H1 (cell line): Measurements from ENCODE around the gene SLC35D2. TPM values are rescaled to one million over a fixed set of nuclear protein-coding genes. Genes with fewer than 3 reads are reported as not detected.
"Not testable (repeated sequence)": the region's sequence is repeated elsewhere in the genome, so short reads cannot be mapped to it uniquely, and the experiment has no call there.

Experiments
- CTCF ChIA-PET: fragments of 300-600 bp; sonication (Branson Sonifier 250); formaldehyde crosslinking; loops from one replicate; lab custom pipeline; 2021; ENCODE audit not compliant: partially characterized antibody; lab: Charles Lee
- POLR2A ChIA-PET: fragments of 300-600 bp; sonication (Branson Sonifier 250); formaldehyde crosslinking; loops from one replicate; lab custom pipeline; 2021; ENCODE audit warnings: inconsistent platforms; ENCODE audit not compliant: partially characterized antibody; lab: Charles Lee
- DNase-seq, 2 experiments: peaks; one replicate each; pipeline versions ENCODE4 v3.0.0 to v3.0.0-alpha.2; 2010 to 2022; ENCODE audit warnings: low spot score in 2 of 2, low read depth in 1 of 2, mixed read lengths in 1 of 2
- FAIRE-seq: peaks from 2 replicates; lab custom pipeline; 2011; peaks lifted over from hg19 to GRCh38; lab: Jason Lieb, UNC
- H2AFZ ChIP-seq: 2 replicates; pipeline ENCODE4 v1.8.1; 2012; ENCODE audit warnings: low read length, inconsistent platforms
- H2AK5ac ChIP-seq: 2 replicates; pipeline ENCODE4 v1.6.1; 2013; ENCODE audit warnings: low read depth, low read length
- H2BK120ac ChIP-seq: replicated peaks from 2 replicates; pipeline ENCODE3; 2013; ENCODE audit warnings: low read depth, low read length, inconsistent platforms
- H2BK12ac ChIP-seq: 2 replicates; pipeline ENCODE4 v1.6.1; 2013; ENCODE audit warnings: low read depth, low read length
- H2BK15ac ChIP-seq: 2 replicates; pipeline ENCODE4 v1.6.1; 2013; ENCODE audit warnings: low read length
- H2BK20ac ChIP-seq: 2 replicates; pipeline ENCODE4 v1.6.1; 2013; ENCODE audit warnings: low read length
- H2BK5ac ChIP-seq: 2 replicates; pipeline ENCODE4 v1.6.1; 2013; ENCODE audit warnings: low read depth, low read length
- H3K14ac ChIP-seq: 2 replicates; pipeline ENCODE4 v1.6.1; 2013; ENCODE audit warnings: inconsistent platforms; ENCODE audit not compliant: insufficient read length
- H3K18ac ChIP-seq: 2 replicates; pipeline ENCODE4 v1.6.1; 2013; ENCODE audit warnings: low read length; ENCODE audit errors: extremely low read depth
- H3K23ac ChIP-seq: 2 replicates; pipeline ENCODE4 v1.6.1; 2013; ENCODE audit warnings: inconsistent platforms; ENCODE audit not compliant: insufficient read length
- H3K23me2 ChIP-seq: 2 replicates; pipeline ENCODE4 v1.6.1; 2013; ENCODE audit warnings: low read depth, low read length
- H3K27ac ChIP-seq: 2 replicates; pipeline ENCODE4 v1.6.1; 2011; ENCODE audit warnings: low read depth, low read length, inconsistent platforms
- H3K27me3 ChIP-seq, 4 experiments: replicated peaks in 1 of 4; 1 replicate in 1 of 4; 2 replicates in 3 of 4; pipeline versions ENCODE4 v1.6.1 to v1.8.1; 2011 to 2013; ENCODE audit warnings: low read length in 3 of 4, mild to moderate bottlenecking in 3 of 4, inconsistent platforms in 2 of 4, mixed read lengths in 2 of 4, moderate library complexity in 1 of 4; ENCODE audit not compliant: control insufficient read depth in 3 of 4, insufficient read depth in 3 of 4; ENCODE audit errors: extremely low read depth in 1 of 4
- H3K36me3 ChIP-seq, 4 experiments: 2 replicates each; pipeline versions ENCODE4 v1.6.1 to v1.8.1; 2011 to 2013; ENCODE audit warnings: mild to moderate bottlenecking in 4 of 4, low read length in 3 of 4, moderate library complexity in 2 of 4, control low read depth in 1 of 4, inconsistent platforms in 1 of 4; ENCODE audit not compliant: insufficient read depth in 4 of 4, control insufficient read depth in 2 of 4
- H3K4ac ChIP-seq: replicated peaks from 2 replicates; pipeline ENCODE3; 2013; ENCODE audit warnings: low read length, low read depth, mixed read lengths, inconsistent platforms; ENCODE audit not compliant: insufficient read length
- H3K4me1 ChIP-seq, 4 experiments: replicated peaks in 1 of 4; 1 replicate in 1 of 4; 2 replicates in 3 of 4; pipeline versions ENCODE4 v1.6.1 to v1.8.1; 2011 to 2013; ENCODE audit warnings: low read length in 3 of 4, inconsistent platforms in 2 of 4, mixed read lengths in 1 of 4; ENCODE audit not compliant: insufficient read depth in 4 of 4, control insufficient read depth in 3 of 4
- H3K4me2 ChIP-seq, 2 experiments: 2 replicates each; pipeline versions ENCODE4 v1.6.1 to v1.8.1; 2011 to 2013; ENCODE audit warnings: low read depth in 2 of 2, low read length in 2 of 2, control low read depth in 1 of 2, inconsistent platforms in 1 of 2, mild to moderate bottlenecking in 1 of 2; ENCODE audit not compliant: insufficient read depth in 1 of 2
- H3K4me3 ChIP-seq, 4 experiments: fragments of 200-600, 300-600 bp in 1 of 4; sonication (generic), shearing (Covaris generic), sonication (Bioruptor Twin) in 1 of 4; 2 replicates each; pipeline versions ENCODE4 v1.5.1 to v1.8.1; 2011 to 2016; ENCODE audit warnings: low read length in 4 of 4, low read depth in 3 of 4, control low read depth in 2 of 4, inconsistent platforms in 2 of 4, mild to moderate bottlenecking in 2 of 4, mixed read lengths in 1 of 4, moderate library complexity in 1 of 4; ENCODE audit not compliant: insufficient read depth in 2 of 4; ENCODE audit errors: extremely low read depth in 1 of 4
- H3K56ac ChIP-seq: replicated peaks from 2 replicates; pipeline ENCODE3; 2013; ENCODE audit warnings: low read depth, mild to moderate bottlenecking, mixed read lengths, low read length, inconsistent platforms; ENCODE audit not compliant: insufficient read length
- H3K79me1 ChIP-seq: 2 replicates; pipeline ENCODE4 v1.6.1; 2013; ENCODE audit warnings: low read depth, low read length, control low read depth
- H3K79me2 ChIP-seq, 2 experiments: 2 replicates each; pipeline versions ENCODE4 v1.6.1 to v1.8.1; 2012 to 2013; ENCODE audit warnings: low read length in 2 of 2, mild to moderate bottlenecking in 2 of 2, inconsistent platforms in 1 of 2; ENCODE audit not compliant: insufficient read depth in 2 of 2, control insufficient read depth in 1 of 2
- H3K9ac ChIP-seq, 4 experiments: replicated peaks in 1 of 4; 1 replicate in 1 of 4; 2 replicates in 3 of 4; pipeline versions ENCODE4 v1.6.1 to v1.8.1; 2011 to 2013; ENCODE audit warnings: low read depth in 3 of 4, low read length in 3 of 4, control low read depth in 2 of 4, mild to moderate bottlenecking in 2 of 4, moderate library complexity in 2 of 4, inconsistent platforms in 1 of 4; ENCODE audit errors: extremely low read depth in 1 of 4
- H3K9me3 ChIP-seq, 2 experiments: 2 replicates each; pipeline versions ENCODE4 v1.6.1 to v1.8.1; 2012 to 2013; ENCODE audit warnings: mild to moderate bottlenecking in 2 of 2, moderate library complexity in 2 of 2, control low read depth in 1 of 2, inconsistent platforms in 1 of 2, low read depth in 1 of 2, low read length in 1 of 2, mixed read lengths in 1 of 2; ENCODE audit not compliant: insufficient read depth in 2 of 2
- H4K20me1 ChIP-seq, 2 experiments: replicated peaks in 1 of 2; 2 replicates each; pipeline versions ENCODE3 to v1.8.1; 2011 to 2013; ENCODE audit warnings: inconsistent platforms in 2 of 2, low read length in 2 of 2, mild to moderate bottlenecking in 1 of 2; ENCODE audit not compliant: insufficient read depth in 2 of 2, control insufficient read depth in 1 of 2
- H4K5ac ChIP-seq: 2 replicates; pipeline ENCODE4 v1.6.1; 2013; ENCODE audit warnings: low read length, low read depth, mixed read lengths, inconsistent platforms; ENCODE audit not compliant: insufficient read length
- H4K8ac ChIP-seq: 2 replicates; pipeline ENCODE4 v1.8.0; 2013; ENCODE audit warnings: mild to moderate bottlenecking, moderate library complexity, low read length, inconsistent platforms; ENCODE audit not compliant: insufficient read depth; ENCODE audit errors: extremely low read depth
- H4K91ac ChIP-seq: replicated peaks from 2 replicates; pipeline ENCODE3; 2013; ENCODE audit warnings: low read length, mixed read lengths, inconsistent platforms; ENCODE audit not compliant: insufficient read length
- WGBS, 2 experiments: shearing (Covaris generic) in 1 of 2; methylation state at CpG; one replicate each; pipeline versions ENCODE4 v1.1.6 to v1.1.7; 2013 to 2015; ENCODE audit warnings: low lambda C conversion rate in 2 of 2, mixed read lengths in 2 of 2, inconsistent platforms in 1 of 2, low coverage in 1 of 2, missing lambda C conversion rate in 1 of 2; ENCODE audit not compliant: insufficient replicate concordance in 2 of 2, insufficient coverage in 1 of 2, insufficient read length in 1 of 2; ENCODE audit errors: extremely low coverage in 1 of 2, missing lambda C conversion rate in 1 of 2; 5-methylcytosine and 5-hydroxymethylcytosine counted together
- polyA plus RNA-seq, 7 experiments: library from polyadenylated mRNA; depleted of rRNA in 3 of 7; stranded (reverse) in 5 of 7; unstranded in 2 of 7; fragments of >200 nt in 5 of 7; fragments of 200-250 nt in 2 of 7; gene quantifications; 1 replicate in 5 of 7; 2 replicates in 1 of 7; 4 replicates in 1 of 7; pipeline versions ENCODE4 v1.2.1 to v1.2.3, GENCODE V29; 2011 to 2013; ENCODE audit warnings: missing spikeins in 2 of 7, mixed read lengths in 2 of 7
- total RNA-seq: library from RNA; stranded (reverse); fragmentation: NEBNext Ultra II Directional; extraction: Animal tissue kit (Norgen Biotek cat#: 25700); gene quantifications from 2 replicates; pipeline ENCODE4 v1.2.1, GENCODE V29; 2021

The SLC35D2 gene
- total and polyA plus RNA-seq, 2 of the 8 experiments (the other 6 are each of a cell fraction or from before 2014, with no cell fraction given), result 9.6 to 11.5 TPM

DNA sequence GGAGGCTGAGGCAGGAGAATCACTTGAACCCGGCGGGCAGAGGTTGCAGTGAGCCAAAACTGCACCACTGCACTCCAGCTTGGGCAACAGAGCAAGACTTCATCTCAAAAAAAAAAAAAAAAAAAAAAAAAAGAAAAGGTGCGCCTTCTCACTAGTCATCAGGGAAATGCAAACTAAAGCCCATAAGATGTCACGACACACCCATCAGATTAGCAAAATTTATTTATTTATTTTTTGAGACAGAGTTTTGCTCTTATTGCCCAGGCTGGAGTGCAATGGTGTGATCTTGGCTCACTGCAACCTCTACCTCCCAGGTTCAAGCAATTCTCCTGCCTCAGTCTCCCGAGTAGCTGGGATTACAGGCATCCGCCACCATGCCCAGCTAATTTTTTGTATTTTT, 23.0 kb downstream of the SLC35D2 start:
- not testable (repeated sequence) for H3K9me3 ChIP-seq, H3K4me3 ChIP-seq, H4K91ac ChIP-seq, H2BK20ac ChIP-seq, H2AK5ac ChIP-seq, H3K9ac ChIP-seq, H4K20me1 ChIP-seq, H3K79me2 ChIP-seq, H3K14ac ChIP-seq, H3K27ac ChIP-seq, H3K27me3 ChIP-seq, H4K8ac ChIP-seq, DNase-seq, H3K23me2 ChIP-seq, H2BK12ac ChIP-seq, H3K36me3 ChIP-seq, H3K79me1 ChIP-seq, H3K23ac ChIP-seq, H3K56ac ChIP-seq, H2AFZ ChIP-seq, H3K4me2 ChIP-seq, H3K4ac ChIP-seq, H3K4me1 ChIP-seq, H3K18ac ChIP-seq, FAIRE-seq, H2BK5ac ChIP-seq, H2BK15ac ChIP-seq, H2BK120ac ChIP-seq, H4K5ac ChIP-seq
- POLR2A ChIA-PET, result interaction anchor here (1.3 kb wide), 1 partner anchor 13 kb away, joined by 4 read pairs; no protein-coding TSS in a partner anchor
- 94% methylated on average over 5 of the region's 6 CpGs; no CpG with 5 or more reads in 1 of the 2 experiments for WGBS, 2 experiments
- CTCF ChIA-PET, result interaction anchor here (1.3 to 1.9 kb wide), 2 partner anchors 9 to 35 kb away, joined by 3 to 5 read pairs; no protein-coding TSS in a partner anchor
